GM12878 (cell line): Measurements from ENCODE around the gene PRKCB. TPM values are rescaled to one million over a fixed set of nuclear protein-coding genes. Genes with fewer than 3 reads are reported as not detected.

Experiments used
- ATAC-seq: fragments of 200-7000 bp; cut with Tn5 transposase; 3 replicates; pipeline ENCODE4 v1.9.1; 2020; ENCODE audit warnings: mild to moderate bottlenecking, moderate library complexity
- BruUV-seq: library from RNA; stranded (reverse); fragments of 400-500 nt; replicated peaks from 2 replicates; lab custom pipeline; 2021; lab: Mats Ljungman, UMichigan
- CTCF ChIA-PET: fragments of 300-600 bp; sonication (Branson Sonifier 250); formaldehyde crosslinking; extraction: SDS; loops from one replicate; lab custom pipeline; 2021; ENCODE audit warnings: inconsistent platforms; lab: Yijun Ruan, JAX
- POLR2A ChIA-PET: fragments of 350-600 bp; formaldehyde crosslinking; extraction: SDS; loops from one replicate; lab custom pipeline; 2021; ENCODE audit warnings: inconsistent platforms; lab: Charles Lee
- RAD21 ChIA-PET: fragments of 300-600 bp; sonication (Branson Sonifier 250); formaldehyde crosslinking; loops from one replicate; lab custom pipeline; 2023; ENCODE audit warnings: antibody characterized with exemption; ENCODE audit not compliant: unreplicated experiment; lab: Charles Lee
- SMC1A ChIA-PET: fragments of 300-600 bp; sonication (Branson Sonifier 250); formaldehyde crosslinking; loops from one replicate; lab custom pipeline; 2023; ENCODE audit not compliant: unreplicated experiment, uncharacterized antibody; lab: Charles Lee
- DNase-seq: peaks from one replicate; pipeline ENCODE4 v3.0.0-alpha.2; 2011; ENCODE audit warnings: low read depth, low spot score
- FAIRE-seq: peaks from 3 replicates; lab custom pipeline; 2011; peaks lifted over from hg19 to GRCh38; lab: Jason Lieb, UNC
- H2AFZ ChIP-seq: 2 replicates; pipeline ENCODE4 v1.6.0; 2011; ENCODE audit warnings: low read depth, low read length, control low read depth; ENCODE audit not compliant: control insufficient read depth
- H3K27ac ChIP-seq: 2 replicates; pipeline ENCODE4 v1.5.1; 2011; ENCODE audit warnings: control low read depth; ENCODE audit not compliant: control insufficient read depth, insufficient read depth
- H3K27me3 ChIP-seq, 2 experiments: replicated peaks in 1 of 2; 2 replicates each; pipeline versions ENCODE4 v1.6.0 to v1.6.1; 2011; ENCODE audit warnings: low read length in 1 of 2; ENCODE audit not compliant: control insufficient read depth in 2 of 2, insufficient read depth in 2 of 2
- H3K36me3 ChIP-seq, 2 experiments: 2 replicates each; pipeline ENCODE4 v1.5.1; 2011; ENCODE audit warnings: low read length in 1 of 2; ENCODE audit not compliant: control insufficient read depth in 2 of 2, insufficient read depth in 2 of 2
- H3K4me1 ChIP-seq: 2 replicates; pipeline ENCODE4 v1.6.1; 2011; ENCODE audit warnings: mild to moderate bottlenecking, low read length, moderate library complexity, mixed read lengths; ENCODE audit not compliant: control insufficient read depth, insufficient read depth
- H3K4me2 ChIP-seq: 2 replicates; pipeline ENCODE4 v1.6.0; 2011; ENCODE audit warnings: control low read depth; ENCODE audit not compliant: control insufficient read depth, insufficient read depth
- H3K4me3 ChIP-seq: fragments of 200-600 bp; sonication (generic); 2 replicates; pipeline ENCODE4 v1.5.1; 2016
- H3K79me2 ChIP-seq: 2 replicates; pipeline ENCODE4 v1.6.0; 2011; ENCODE audit warnings: low read length; ENCODE audit not compliant: control insufficient read depth, insufficient read depth
- H3K9ac ChIP-seq: 2 replicates; pipeline ENCODE4 v1.8.0; 2011; ENCODE audit warnings: low read length, control low read depth, mixed read lengths; ENCODE audit not compliant: control insufficient read depth, insufficient read depth
- H3K9me3 ChIP-seq: replicated peaks from 3 replicates; pipeline ENCODE4 v1.5.1; 2011; ENCODE audit warnings: mild to moderate bottlenecking, low read length; ENCODE audit not compliant: control insufficient read depth, insufficient read depth
- H4K20me1 ChIP-seq: 2 replicates; pipeline ENCODE4 v1.6.0; 2011; ENCODE audit not compliant: control insufficient read depth, insufficient read depth
- CREB1 ChIP-seq: IDR thresholded peaks from 2 replicates; pipeline ENCODE4 v1.6.1; 2012; ENCODE audit warnings: low read depth, mild to moderate bottlenecking, inconsistent platforms
- CREM ChIP-seq: IDR thresholded peaks from 2 replicates; pipeline ENCODE4 v1.6.1; 2014; ENCODE audit warnings: antibody characterized with exemption, low read depth
- JUND ChIP-seq: IDR thresholded peaks from 2 replicates; pipeline ENCODE4 v1.6.1; 2012; ENCODE audit warnings: low read depth, mild to moderate bottlenecking, low read length, improper control_type of control experiment, moderate library complexity
- PML ChIP-seq: IDR thresholded peaks from 2 replicates; pipeline ENCODE4 v1.6.1; 2012; ENCODE audit warnings: low read length, inconsistent platforms
- RAD21 ChIP-seq: IDR thresholded peaks from 2 replicates; pipeline ENCODE4 v1.6.1; 2011; ENCODE audit warnings: mild to moderate bottlenecking, low read depth, low read length, moderate library complexity; ENCODE audit not compliant: insufficient read depth
- RB1 ChIP-seq: fragments of 450-650 bp; formaldehyde crosslinking; IDR thresholded peaks from 2 replicates; pipeline ENCODE4 v1.6.1; 2017; ENCODE audit warnings: mild to moderate bottlenecking, borderline replicate concordance
- RFX5 ChIP-seq: IDR thresholded peaks from 2 replicates; pipeline ENCODE4 v1.6.1; 2011; ENCODE audit warnings: low read depth, low read length, improper control_type of control experiment
- SMC3 ChIP-seq: IDR thresholded peaks from 2 replicates; pipeline ENCODE4 v1.6.1; 2011; ENCODE audit warnings: low read length, improper control_type of control experiment, borderline replicate concordance
- SPI1 ChIP-seq: IDR thresholded peaks from 2 replicates; pipeline ENCODE4 v1.6.1; 2011; ENCODE audit warnings: low read depth, mild to moderate bottlenecking, low read length, moderate library complexity, borderline replicate concordance; ENCODE audit not compliant: insufficient read depth
- TCF12 ChIP-seq: IDR thresholded peaks from 2 replicates; pipeline ENCODE4 v1.6.1; 2011; ENCODE audit warnings: low read depth, mild to moderate bottlenecking, low read length
- TCF7 ChIP-seq: IDR thresholded peaks from 2 replicates; pipeline ENCODE4 v1.6.1; 2014; ENCODE audit warnings: antibody characterized with exemption, borderline replicate concordance
- YBX1 ChIP-seq: fragments of 450-650 bp; IDR thresholded peaks from 2 replicates; pipeline ENCODE4 v1.6.1; 2016; ENCODE audit warnings: antibody characterized with exemption
- in situ Hi-C: fragments of 300-500 bp; cut with MboI; formaldehyde crosslinking; loops from 9 replicates; pipeline ENCODE4 v1.14.3; 2018; ENCODE audit warnings: mixed read lengths
- intact Hi-C: fragments of 100-400 bp; cut with micrococcal nuclease; formaldehyde crosslinking; loops from one replicate; pipeline ENCODE4 v1.14.2; 2022; ENCODE audit not compliant: unreplicated experiment
- polyA plus RNA-seq, 11 experiments: library from polyadenylated mRNA; depleted of rRNA in 4 of 11; unstranded in 6 of 11; stranded (reverse) in 5 of 11; fragments of >200 nt; fragmentation: Nextera tagmentation in 4 of 11; fragmentation: Illumina TruSeq in 1 of 11; extraction: Ambion mirVana in 4 of 11; extraction: Trizol in 1 of 11; gene quantifications; 1 replicate in 1 of 11; 2 replicates in 10 of 11; pipeline versions ENCODE4 v1.2.1 to v1.2.3, GENCODE V29; 2011 to 2016; ENCODE audit warnings: inconsistent platforms in 2 of 11, missing spikeins in 2 of 11, low read depth in 1 of 11
- total RNA-seq, 4 experiments: library from RNA; depleted of rRNA in 3 of 4; stranded (reverse); fragments of >200 nt in 3 of 4; fragmentation: Illumina TruSeq in 1 of 4; extraction: Trizol in 1 of 4; gene quantifications; 2 replicates each; pipeline versions ENCODE4 v1.2.1 to v1.2.3, GENCODE V29; 2013 to 2021
- TF ChIP-seq, protein P1 (sequence below): fragments of 450-650 bp; IDR thresholded peaks from 2 replicates; pipeline ENCODE4 v1.6.1; 2017; ENCODE audit warnings: low read depth, mild to moderate bottlenecking, moderate library complexity
- TF ChIP-seq, protein P2 (sequence below), 3 experiments: IDR thresholded peaks in 2 of 3; conservative IDR thresholded peaks in 1 of 3; 2 replicates each; pipeline ENCODE4 v1.5.1; 2011; ENCODE audit warnings: low read depth in 3 of 3, low read length in 3 of 3, mild to moderate bottlenecking in 3 of 3, control low read depth in 2 of 3, moderate library complexity in 2 of 3, inconsistent platforms in 1 of 3, mixed read lengths in 1 of 3; ENCODE audit not compliant: control insufficient read depth in 2 of 3, insufficient read depth in 1 of 3; ENCODE audit errors: extremely low read depth in 1 of 3
- TF ChIP-seq, protein P3 (sequence below): IDR thresholded peaks from 2 replicates; pipeline ENCODE4 v1.6.1; 2011; ENCODE audit warnings: borderline replicate concordance, low read depth, mild to moderate bottlenecking, moderate library complexity, mixed read lengths, low read length; ENCODE audit not compliant: insufficient read depth; ENCODE audit errors: extremely low read length
- TF ChIP-seq, protein P4 (sequence below): fragments of 150-350 bp; IDR thresholded peaks from 2 replicates; pipeline ENCODE4 v1.6.1; 2014; ENCODE audit warnings: mild to moderate bottlenecking, low read depth, low read length

PRKCB gene
- total and polyA plus RNA-seq, 10 of the 15 experiments (the other 5 are each of a cell fraction or from before 2014, with no cell fraction given), result 21.4 to 158 (median 97.3) TPM

DNA sequence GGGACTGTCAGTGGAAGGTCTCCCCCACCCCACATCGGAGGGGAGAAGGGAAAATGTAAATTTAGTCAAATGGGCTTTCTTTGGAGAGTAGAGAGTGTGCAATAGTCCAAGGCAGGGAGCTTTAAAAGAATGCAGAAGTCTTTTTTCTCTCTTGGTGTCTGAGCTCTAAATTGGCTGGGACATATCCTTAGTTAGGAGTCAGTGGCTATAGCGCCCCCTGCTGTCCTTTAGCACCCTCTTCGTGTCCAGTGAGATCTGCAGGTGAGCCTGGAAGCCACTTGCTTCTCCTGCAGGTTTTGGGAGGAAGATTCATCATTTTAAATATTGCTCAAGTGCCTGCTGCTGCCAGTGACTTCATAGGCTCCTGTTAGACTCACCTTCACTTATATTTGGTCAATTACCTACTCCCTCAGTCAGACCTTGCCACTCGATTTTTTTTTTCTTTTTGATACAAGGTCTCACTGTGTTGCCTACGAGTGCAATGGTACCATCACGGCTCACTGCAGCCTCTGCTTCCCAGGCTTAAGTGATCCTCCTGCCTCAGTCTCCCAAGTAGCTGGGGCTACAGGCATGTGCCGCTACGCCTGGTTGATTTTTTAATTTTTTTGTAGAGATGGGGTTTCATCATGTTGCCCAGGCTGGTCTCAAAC lies 174.8 kb downstream of the PRKCB start (continued):
- TF ChIP-seq, protein P1, sequence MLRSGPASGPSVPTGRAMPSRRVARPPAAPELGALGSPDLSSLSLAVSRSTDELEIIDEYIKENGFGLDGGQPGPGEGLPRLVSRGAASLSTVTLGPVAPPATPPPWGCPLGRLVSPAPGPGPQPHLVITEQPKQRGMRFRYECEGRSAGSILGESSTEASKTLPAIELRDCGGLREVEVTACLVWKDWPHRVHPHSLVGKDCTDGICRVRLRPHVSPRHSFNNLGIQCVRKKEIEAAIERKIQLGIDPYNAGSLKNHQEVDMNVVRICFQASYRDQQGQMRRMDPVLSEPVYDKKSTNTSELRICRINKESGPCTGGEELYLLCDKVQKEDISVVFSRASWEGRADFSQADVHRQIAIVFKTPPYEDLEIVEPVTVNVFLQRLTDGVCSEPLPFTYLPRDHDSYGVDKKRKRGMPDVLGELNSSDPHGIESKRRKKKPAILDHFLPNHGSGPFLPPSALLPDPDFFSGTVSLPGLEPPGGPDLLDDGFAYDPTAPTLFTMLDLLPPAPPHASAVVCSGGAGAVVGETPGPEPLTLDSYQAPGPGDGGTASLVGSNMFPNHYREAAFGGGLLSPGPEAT, result peak; percentile 31; the same call in 1 of the 2 replicates
- TF ChIP-seq SMC3 (peak; percentile 93), SPI1 (peak; percentile 53; the same call in 1 of the 2 replicates), RAD21 (peak; percentile 90), RB1 (peak; percentile 25; the same call in 1 of the 2 replicates)
- TF ChIP-seq, protein P2, sequence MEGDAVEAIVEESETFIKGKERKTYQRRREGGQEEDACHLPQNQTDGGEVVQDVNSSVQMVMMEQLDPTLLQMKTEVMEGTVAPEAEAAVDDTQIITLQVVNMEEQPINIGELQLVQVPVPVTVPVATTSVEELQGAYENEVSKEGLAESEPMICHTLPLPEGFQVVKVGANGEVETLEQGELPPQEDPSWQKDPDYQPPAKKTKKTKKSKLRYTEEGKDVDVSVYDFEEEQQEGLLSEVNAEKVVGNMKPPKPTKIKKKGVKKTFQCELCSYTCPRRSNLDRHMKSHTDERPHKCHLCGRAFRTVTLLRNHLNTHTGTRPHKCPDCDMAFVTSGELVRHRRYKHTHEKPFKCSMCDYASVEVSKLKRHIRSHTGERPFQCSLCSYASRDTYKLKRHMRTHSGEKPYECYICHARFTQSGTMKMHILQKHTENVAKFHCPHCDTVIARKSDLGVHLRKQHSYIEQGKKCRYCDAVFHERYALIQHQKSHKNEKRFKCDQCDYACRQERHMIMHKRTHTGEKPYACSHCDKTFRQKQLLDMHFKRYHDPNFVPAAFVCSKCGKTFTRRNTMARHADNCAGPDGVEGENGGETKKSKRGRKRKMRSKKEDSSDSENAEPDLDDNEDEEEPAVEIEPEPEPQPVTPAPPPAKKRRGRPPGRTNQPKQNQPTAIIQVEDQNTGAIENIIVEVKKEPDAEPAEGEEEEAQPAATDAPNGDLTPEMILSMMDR (IDR thresholded peaks at IDR 0.05 in 2 of 3, conservative IDR thresholded peaks at IDR 0.05 in 1 of 3; ENCODE audit: control insufficient read depth in 2 of 3, extremely low read depth in 1 of 3, insufficient read depth in 1 of 3, low read depth in 3 of 3, low read length in 3 of 3), result peak; percentile 71 to 84 (median 81)
- TF ChIP-seq, all 136 proteins: peak for 12

DNA sequence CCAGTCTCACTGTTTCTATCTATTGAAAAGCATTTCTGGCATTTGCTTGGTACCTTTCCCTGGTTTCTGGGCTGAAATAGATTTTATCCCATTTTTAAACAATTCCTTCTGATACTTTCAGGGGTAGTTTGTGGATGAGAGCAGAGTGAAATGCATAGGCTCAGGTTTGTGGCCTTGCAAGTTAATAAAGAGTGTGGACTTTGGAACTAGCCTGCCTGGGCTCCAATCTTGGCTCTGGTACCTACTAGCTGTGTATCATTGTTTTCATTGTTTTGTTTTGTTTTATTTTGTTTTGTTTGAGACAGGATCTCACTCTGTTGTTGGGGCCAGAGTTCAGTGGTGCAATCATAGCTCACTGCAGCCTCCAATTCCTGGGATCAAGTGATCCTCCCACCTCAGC lies 175.5 kb downstream of the PRKCB start:
- no peak overlapping the region for H3K9ac ChIP-seq
- H3K9me3 ChIP-seq, result no peaks in the 10 kb centered on the region
- no peak for DNase-seq
- BruUV-seq, result no TSS peak
- no peak for ATAC-seq
- H3K4me2 ChIP-seq, result no peak overlapping the region
- RAD21 ChIA-PET, result interaction anchor here (1.5 to 4.9 kb wide), 6 partner anchors 25 to 206 kb away, joined by 4 to 146 read pairs (median 24); no protein-coding TSS in a partner anchor
- POLR2A ChIA-PET, result no interaction called here
- H3K27me3 ChIP-seq, result no peaks in the 10 kb centered on the region
- FAIRE-seq, result no peak
- no peak overlapping the region for H3K4me3 ChIP-seq
- intact Hi-C loops, result loop anchor here (5.0 kb wide), 3 partner anchors 94 to 149 kb away; no protein-coding TSS in a partner anchor
- H3K4me1 ChIP-seq, result peaks cover 64% of the 10 kb centered on the region
- no peak overlapping the region for H3K27ac ChIP-seq
- H3K36me3 ChIP-seq, result peaks cover 6 to 18% of the 10 kb centered on the region in 2 experiments
- peaks cover 10% of the 10 kb centered on the region for H3K79me2 ChIP-seq
- SMC1A ChIA-PET, result interaction anchor here (1.1 to 16.5 kb wide), 9 partner anchors 40 to 214 kb away, joined by 3 to 237 read pairs (median 21); no protein-coding TSS in a partner anchor
- in situ Hi-C loops, result loop anchor here (5.0 kb wide), 1 partner anchor 209 kb away; no protein-coding TSS in a partner anchor
- H2AFZ ChIP-seq, result no peak overlapping the region
- CTCF ChIA-PET, result interaction anchor here (0.7 to 11.9 kb wide), 14 partner anchors 10 to 208 kb away, joined by 3 to 425 read pairs (median 16); partner anchors contain the start of gene PRKCB
- H4K20me1 ChIP-seq, result no peaks in the 10 kb centered on the region
- TF ChIP-seq JUND (no peak), TCF12 (no peak), CREB1 (no peak), RB1 (no peak), RFX5 (no peak), CREM (no peak), YBX1 (no peak), PML (no peak), RAD21 (no peak), TCF7 (no peak)
- TF ChIP-seq, protein P3, sequence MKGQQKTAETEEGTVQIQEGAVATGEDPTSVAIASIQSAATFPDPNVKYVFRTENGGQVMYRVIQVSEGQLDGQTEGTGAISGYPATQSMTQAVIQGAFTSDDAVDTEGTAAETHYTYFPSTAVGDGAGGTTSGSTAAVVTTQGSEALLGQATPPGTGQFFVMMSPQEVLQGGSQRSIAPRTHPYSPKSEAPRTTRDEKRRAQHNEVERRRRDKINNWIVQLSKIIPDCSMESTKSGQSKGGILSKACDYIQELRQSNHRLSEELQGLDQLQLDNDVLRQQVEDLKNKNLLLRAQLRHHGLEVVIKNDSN, result no peak
- TF ChIP-seq, protein P4, sequence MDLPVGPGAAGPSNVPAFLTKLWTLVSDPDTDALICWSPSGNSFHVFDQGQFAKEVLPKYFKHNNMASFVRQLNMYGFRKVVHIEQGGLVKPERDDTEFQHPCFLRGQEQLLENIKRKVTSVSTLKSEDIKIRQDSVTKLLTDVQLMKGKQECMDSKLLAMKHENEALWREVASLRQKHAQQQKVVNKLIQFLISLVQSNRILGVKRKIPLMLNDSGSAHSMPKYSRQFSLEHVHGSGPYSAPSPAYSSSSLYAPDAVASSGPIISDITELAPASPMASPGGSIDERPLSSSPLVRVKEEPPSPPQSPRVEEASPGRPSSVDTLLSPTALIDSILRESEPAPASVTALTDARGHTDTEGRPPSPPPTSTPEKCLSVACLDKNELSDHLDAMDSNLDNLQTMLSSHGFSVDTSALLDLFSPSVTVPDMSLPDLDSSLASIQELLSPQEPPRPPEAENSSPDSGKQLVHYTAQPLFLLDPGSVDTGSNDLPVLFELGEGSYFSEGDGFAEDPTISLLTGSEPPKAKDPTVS, result no peak
